Right lobe of liver (tissue), 6 donors: ENCODE data around the gene DEFB114. TPM values are rescaled to one million over a fixed set of nuclear protein-coding genes. Genes with fewer than 3 reads are reported as not detected.

ENCODE experiments used
- ATAC-seq, 4 donors: fragments of 200-7000 bp; cut with Tn5 transposase; one replicate each; pipeline ENCODE4 v1.9.1; 2020; ENCODE audit warnings: mild to moderate bottlenecking in 4 of 4, moderate library complexity in 4 of 4
- DNase-seq, 3 donors: peaks; one replicate each; pipeline ENCODE4 v3.0.0-alpha.2; 2020
- H3K27ac ChIP-seq, 3 donors: fragments of 200-600 bp; one replicate each; pipeline ENCODE4 v1.8.0; 2022
- H3K27me3 ChIP-seq, 2 donors: fragments of 200-600 bp; one replicate each; pipeline ENCODE4 v1.8.0; 2022
- H3K36me3 ChIP-seq, 4 donors: fragments of 200-600 bp; sonication (generic) in 1 of 4; one replicate each; pipeline versions ENCODE4 v1.5.1 to v1.8.0; 2017 to 2022; ENCODE audit warnings: control low read depth in 1 of 4
- H3K4me1 ChIP-seq, 4 donors: fragments of 200-600 bp; sonication (generic) in 1 of 4; one replicate each; pipeline versions ENCODE4 v1.5.1 to v1.8.0; 2017 to 2022; ENCODE audit warnings: control low read depth in 1 of 4
- H3K4me3 ChIP-seq, 3 donors: fragments of 200-600 bp; one replicate each; pipeline ENCODE4 v1.8.0; 2022
- H3K9me3 ChIP-seq, 4 donors: fragments of 200-600 bp; sonication (generic) in 1 of 4; one replicate each; pipeline versions ENCODE4 v1.5.1 to v1.8.0; 2017 to 2022; ENCODE audit warnings: control low read depth in 1 of 4
- POLR2A ChIP-seq: fragments of 450-650 bp; IDR thresholded peaks from one replicate; pipeline ENCODE4 v1.6.1; 2017; ENCODE audit warnings: antibody characterized with exemption, mild to moderate bottlenecking
- WGBS: methylation state at CpG from one replicate; pipeline ENCODE4 v1.1.6; 2018; ENCODE audit warnings: low coverage, low lambda C conversion rate; ENCODE audit not compliant: insufficient coverage; ENCODE audit errors: missing lambda C conversion rate; 5-methylcytosine and 5-hydroxymethylcytosine counted together
- intact Hi-C, 2 donors: fragments of 100-400 bp; cut with DNase I; formaldehyde crosslinking; loops; one replicate each; pipeline versions ENCODE4 v1.11.2 to v1.14.1; 2022
- total RNA-seq, 6 experiments: library from RNA; depleted of rRNA in 2 of 6; stranded (reverse); fragments of >200 nt in 2 of 6; fragmentation: NEBNext Ultra II Directional in 3 of 6; extraction: Animal tissue kit (Norgen Biotek cat#: 25700) in 3 of 6; gene quantifications; one replicate each; pipeline versions ENCODE4 v1.1.0 to v1.2.4, GENCODE V29; 2016 to 2023
- TF ChIP-seq, protein P1 (sequence below), 4 donors: fragments of 200-600 bp in 3 of 4; fragments of 450-650 bp in 1 of 4; IDR thresholded peaks; one replicate each; pipeline versions ENCODE4 v1.5.1 to v1.8.0; 2016 to 2022; ENCODE audit warnings: antibody characterized with exemption in 4 of 4, mild to moderate bottlenecking in 2 of 4
- donor health status: DM: no; HTN: yes; CAD: no.
- donor health status: DM: no; HTN: no; CAD: no.
- donor health status: DM: no; HTN: no; CAD: no.
- donor health status: DM: no; HTN: yes; CAD: no.
- donor health status: DM: no; HTN: yes; CAD: no.

Gene DEFB114
- total RNA-seq, 6 experiments from 2014 or later, result not detected

DNA sequence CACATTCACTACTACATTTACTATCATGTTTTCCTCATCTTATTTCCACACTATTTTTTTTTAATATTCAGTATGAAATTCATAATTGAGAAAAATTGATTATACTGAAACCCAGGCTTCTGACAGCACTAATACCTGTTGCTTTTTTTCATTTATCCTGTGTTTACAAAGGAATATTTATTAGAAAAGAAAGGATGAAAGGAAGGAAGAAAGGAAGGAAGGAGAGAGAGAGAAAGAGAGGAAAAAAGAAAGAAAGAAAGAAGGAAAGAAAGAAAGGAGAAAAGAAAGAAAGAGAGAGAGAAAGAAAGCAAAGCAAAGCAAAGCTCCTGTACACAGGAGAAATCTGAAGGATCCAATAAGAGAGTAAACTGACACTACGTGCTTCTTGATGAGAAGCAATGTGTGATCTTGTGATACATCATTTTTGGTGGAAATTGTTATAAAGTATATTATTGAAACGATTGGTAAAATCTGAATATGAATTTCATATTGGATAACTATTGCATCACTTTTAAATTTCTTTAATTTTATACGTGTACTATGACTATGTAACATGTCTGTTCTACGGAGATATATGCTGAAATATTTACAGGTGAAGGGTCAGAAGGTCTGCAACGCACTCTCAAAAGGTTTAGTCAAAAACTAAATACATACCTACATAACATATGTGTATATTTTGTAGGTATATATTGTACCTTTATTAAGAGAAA is 43.9 kb downstream of the DEFB114 start:
- H3K4me3 ChIP-seq, result no peak overlapping the region
- ATAC-seq (no peak), DNase-seq (no peak)
- intact Hi-C loops, result no loop called here
- WGBS, result 73% methylated on average over 5 of the region's 5 CpGs
- no peaks in the 10 kb centered on the region for H3K4me1 ChIP-seq
- no peaks in the 10 kb centered on the region for H3K9me3 ChIP-seq
- no peak overlapping the region for H3K27ac ChIP-seq
- H3K27me3 ChIP-seq, result no peaks in the 10 kb centered on the region
- no peak for TF ChIP-seq POLR2A
- TF ChIP-seq, protein P1, sequence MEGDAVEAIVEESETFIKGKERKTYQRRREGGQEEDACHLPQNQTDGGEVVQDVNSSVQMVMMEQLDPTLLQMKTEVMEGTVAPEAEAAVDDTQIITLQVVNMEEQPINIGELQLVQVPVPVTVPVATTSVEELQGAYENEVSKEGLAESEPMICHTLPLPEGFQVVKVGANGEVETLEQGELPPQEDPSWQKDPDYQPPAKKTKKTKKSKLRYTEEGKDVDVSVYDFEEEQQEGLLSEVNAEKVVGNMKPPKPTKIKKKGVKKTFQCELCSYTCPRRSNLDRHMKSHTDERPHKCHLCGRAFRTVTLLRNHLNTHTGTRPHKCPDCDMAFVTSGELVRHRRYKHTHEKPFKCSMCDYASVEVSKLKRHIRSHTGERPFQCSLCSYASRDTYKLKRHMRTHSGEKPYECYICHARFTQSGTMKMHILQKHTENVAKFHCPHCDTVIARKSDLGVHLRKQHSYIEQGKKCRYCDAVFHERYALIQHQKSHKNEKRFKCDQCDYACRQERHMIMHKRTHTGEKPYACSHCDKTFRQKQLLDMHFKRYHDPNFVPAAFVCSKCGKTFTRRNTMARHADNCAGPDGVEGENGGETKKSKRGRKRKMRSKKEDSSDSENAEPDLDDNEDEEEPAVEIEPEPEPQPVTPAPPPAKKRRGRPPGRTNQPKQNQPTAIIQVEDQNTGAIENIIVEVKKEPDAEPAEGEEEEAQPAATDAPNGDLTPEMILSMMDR (IDR thresholded peaks at IDR 0.05), result no peak
- no peaks in the 10 kb centered on the region for H3K36me3 ChIP-seq

DNA sequence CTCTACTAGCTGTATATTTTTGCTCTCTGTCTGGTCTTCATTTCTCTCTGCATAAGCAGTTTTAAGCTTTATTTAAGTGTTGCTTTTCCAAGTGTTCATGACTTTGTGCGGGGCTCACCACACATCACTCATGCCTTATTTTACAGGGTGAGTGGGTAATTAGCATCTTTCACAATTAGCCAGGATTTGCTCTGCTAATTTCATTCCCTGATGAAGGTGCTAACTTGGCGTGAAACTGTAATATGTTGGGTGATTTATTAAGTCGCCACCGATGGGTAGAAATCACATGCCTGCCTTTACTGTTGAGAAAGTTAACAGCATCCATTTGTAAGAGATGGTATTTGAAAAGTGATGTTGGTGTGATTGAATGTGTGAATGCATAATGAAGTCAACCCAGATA is 44.7 kb downstream of the DEFB114 start:
- Histone ChIP-seq H3K9me3 (no peaks in the 10 kb centered on the region), H3K4me1 (no peaks in the 10 kb centered on the region), H3K36me3 (no peaks in the 10 kb centered on the region), H3K27ac (no peak overlapping the region), H3K4me3 (no peak overlapping the region), H3K27me3 (no peaks in the 10 kb centered on the region)
- no peak for TF ChIP-seq POLR2A
- TF ChIP-seq, protein P1 (IDR thresholded peaks at IDR 0.05), result no peak
- no peak for DNase-seq
- no peak for ATAC-seq
- intact Hi-C loops, result no loop called here
- 63% methylated on average over 4 of the region's 4 CpGs for WGBS

DNA sequence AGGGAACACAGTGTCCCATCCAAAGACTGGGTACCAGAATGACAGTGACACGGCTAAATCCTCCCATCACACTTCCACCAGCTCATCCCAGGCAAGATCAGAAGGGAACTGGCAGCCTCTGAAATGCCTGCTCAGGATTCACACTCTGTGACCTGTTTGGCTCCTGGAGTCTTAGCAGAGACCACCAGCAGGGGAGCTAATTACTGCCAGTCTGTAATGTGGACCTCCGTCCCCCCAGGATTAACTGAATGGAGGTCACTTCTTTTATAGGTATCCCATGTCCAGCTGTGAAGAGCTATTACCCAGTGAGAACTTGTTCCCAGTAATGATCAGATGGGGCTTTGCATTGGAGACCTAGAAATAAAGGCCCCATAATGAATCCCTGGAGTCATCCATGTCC is 45.2 kb downstream of the DEFB114 start:
- Histone ChIP-seq H3K4me3 (no peak overlapping the region), H3K9me3 (no peaks in the 10 kb centered on the region), H3K36me3 (no peaks in the 10 kb centered on the region), H3K4me1 (no peaks in the 10 kb centered on the region), H3K27me3 (no peaks in the 10 kb centered on the region), H3K27ac (no peak overlapping the region)
- intact Hi-C loops, result no loop called here
- DNase-seq (no peak), ATAC-seq (no peak)
- WGBS, result 50% methylated on average over 1 of the region's 2 CpGs
- TF ChIP-seq POLR2A, result no peak
- TF ChIP-seq, protein P1 (IDR thresholded peaks at IDR 0.05), result no peak

DNA sequence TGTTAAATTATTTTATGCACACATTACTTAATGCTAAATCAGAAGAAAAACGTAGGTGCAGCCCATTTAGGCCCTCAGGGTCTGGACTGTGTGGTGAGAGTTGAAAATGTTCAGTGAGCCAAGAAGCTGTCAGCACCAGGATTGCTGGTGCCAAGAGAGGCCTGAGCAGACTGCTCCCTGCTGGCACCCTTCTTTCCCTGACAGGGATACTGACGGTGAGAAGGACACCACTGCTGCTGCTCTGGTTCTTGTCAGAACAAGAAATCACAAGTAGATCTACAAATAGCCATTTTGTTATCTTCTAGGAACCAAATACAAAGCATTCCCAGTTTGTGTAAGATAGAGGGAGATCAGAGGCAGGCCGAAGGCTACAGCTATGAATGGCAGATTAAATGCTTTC is 48.9 kb downstream of the DEFB114 start:
- TF ChIP-seq POLR2A, result no peak
- TF ChIP-seq, protein P1 (IDR thresholded peaks at IDR 0.05), result no peak
- ATAC-seq, result no peak
- Histone ChIP-seq H3K36me3 (no peaks in the 10 kb centered on the region), H3K9me3 (no peaks in the 10 kb centered on the region), H3K27ac (no peak overlapping the region), H3K27me3 (no peaks in the 10 kb centered on the region), H3K4me1 (no peaks in the 10 kb centered on the region), H3K4me3 (no peak overlapping the region)
- DNase-seq, result no peak
- intact Hi-C loops, result no loop called here
- WGBS, result 26% methylated on average over 3 of the region's 3 CpGs
